Body of pancreas (tissue), 4 donors: ENCODE measurements around the gene ISCA1.

Source experiments
- CTCF ChIP-seq, 7 experiments: fragments of 450-650 bp in 4 of 7; fragments of 200-600 bp in 3 of 7; sonication (generic) in 3 of 7; IDR thresholded peaks; one replicate each; pipeline ENCODE4 v1.5.1; 2016 to 2019; ENCODE audit warnings: antibody characterized with exemption in 7 of 7
- POLR2A ChIP-seq, 3 donors: fragments of 450-650 bp; IDR thresholded peaks; one replicate each; pipeline ENCODE4 v1.6.1; 2016; ENCODE audit warnings: antibody characterized with exemption in 3 of 3, mild to moderate bottlenecking in 2 of 3

DNA sequence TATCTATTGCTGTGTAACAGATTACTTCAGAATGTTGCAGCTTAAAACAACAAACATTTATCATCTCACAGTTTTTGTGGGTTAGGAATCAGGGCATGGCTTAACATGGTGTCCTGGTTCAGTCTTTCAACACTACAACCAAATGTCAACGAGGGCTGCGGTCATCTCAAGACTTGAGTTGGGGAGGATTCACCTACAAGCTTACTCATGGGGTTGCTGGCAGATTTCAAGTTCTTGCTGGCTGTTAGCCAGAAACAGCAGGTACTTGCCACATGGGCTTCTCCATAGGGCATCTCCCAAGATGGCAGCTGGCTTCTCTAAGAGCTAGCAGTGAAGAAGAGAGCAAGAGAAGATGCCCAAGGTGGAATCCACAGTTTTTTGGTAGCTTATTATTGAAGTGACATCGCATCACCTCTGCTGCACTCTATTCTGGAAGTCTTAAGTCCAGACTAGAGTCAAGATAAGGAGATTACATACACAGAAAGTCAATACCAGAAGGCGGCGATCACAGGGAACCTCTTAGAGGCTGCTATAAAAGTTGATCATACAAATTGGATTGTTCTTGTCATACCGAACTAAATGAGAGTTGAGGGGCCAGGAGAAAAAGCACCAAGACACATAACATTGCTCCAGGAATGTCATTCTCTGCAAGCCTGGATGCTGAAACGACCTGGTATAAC lies 65.1 kb downstream of the ISCA1 start:
- no peak for TF ChIP-seq POLR2A (IDR thresholded peaks at IDR 0.05)
- no peak for TF ChIP-seq CTCF (IDR thresholded peaks at IDR 0.05)
